A549 (cell line): ENCODE results near the gene LDLRAD4.

Experiments used
- BHLHE40 ChIP-seq: IDR thresholded peaks from 2 replicates; pipeline ENCODE4 v1.6.1; 2012; ENCODE audit warnings: low read depth, low read length, inconsistent platforms
- CHD2 ChIP-seq: fragments of 150-350 bp; IDR thresholded peaks from 2 replicates; pipeline ENCODE4 v1.6.1; 2014; ENCODE audit warnings: low read length; ENCODE audit not compliant: partially characterized antibody
- CTCF ChIP-seq: fragments of >200 bp; sonication (Bioruptor Twin); formaldehyde crosslinking; IDR thresholded peaks from 3 replicates; pipeline ENCODE4 v1.5.1; 2016
- HMGXB4 ChIP-seq: fragments of 250-450 bp; sonication (Bioruptor Pico); IDR thresholded peaks from 2 replicates; pipeline ENCODE4 v1.5.0; 2021; ENCODE audit warnings: mild to moderate bottlenecking, moderate library complexity, borderline replicate concordance
- KDM5A ChIP-seq: fragments of 200-600 bp; sonication (generic); IDR thresholded peaks from 2 replicates; pipeline ENCODE4 v1.6.1; 2016; ENCODE audit warnings: antibody characterized with exemption, mild to moderate bottlenecking
- RAD21 ChIP-seq, 2 experiments: fragments of >200 bp in 1 of 2; sonication (Bioruptor Twin) in 1 of 2; formaldehyde crosslinking in 1 of 2; IDR thresholded peaks in 1 of 2; conservative IDR thresholded peaks in 1 of 2; 2 replicates in 1 of 2; 3 replicates in 1 of 2; pipeline ENCODE4 v1.6.1; 2012 to 2018; ENCODE audit warnings: inconsistent platforms in 1 of 2
- SMC3 ChIP-seq: fragments of >200 bp; sonication (Bioruptor Twin); formaldehyde crosslinking; IDR thresholded peaks from 3 replicates; pipeline ENCODE4 v1.6.1; 2018; ENCODE audit warnings: inconsistent platforms

GRCh38 chr18:13331846-13332245 lies 113.3 kb downstream of the LDLRAD4 start:
- TF ChIP-seq CTCF, result no peak
- TF ChIP-seq HMGXB4, result no peak
- no peak for TF ChIP-seq BHLHE40
- no peak for TF ChIP-seq KDM5A
- TF ChIP-seq SMC3, result no peak
- TF ChIP-seq RAD21 (conservative IDR thresholded peaks at IDR 0.05 in 1 of 2, IDR thresholded peaks at IDR 0.05 in 1 of 2), result no peak
- TF ChIP-seq CHD2, result no peak
